Astrocyte (in vitro differentiated cells and primary cell): ENCODE data around the gene MACO1.

ENCODE experiments used
- CTCF ChIP-seq: IDR thresholded peaks from 2 replicates; pipeline ENCODE4 v1.5.1; 2011; ENCODE audit warnings: low read depth, mild to moderate bottlenecking, inconsistent platforms, low read length, moderate library complexity; ENCODE audit not compliant: insufficient read depth
- EZH2 ChIP-seq: IDR thresholded peaks from 2 replicates; pipeline ENCODE4 v1.6.1; 2012; ENCODE audit warnings: mild to moderate bottlenecking, low read length, inconsistent platforms; ENCODE audit not compliant: insufficient read depth

DNA sequence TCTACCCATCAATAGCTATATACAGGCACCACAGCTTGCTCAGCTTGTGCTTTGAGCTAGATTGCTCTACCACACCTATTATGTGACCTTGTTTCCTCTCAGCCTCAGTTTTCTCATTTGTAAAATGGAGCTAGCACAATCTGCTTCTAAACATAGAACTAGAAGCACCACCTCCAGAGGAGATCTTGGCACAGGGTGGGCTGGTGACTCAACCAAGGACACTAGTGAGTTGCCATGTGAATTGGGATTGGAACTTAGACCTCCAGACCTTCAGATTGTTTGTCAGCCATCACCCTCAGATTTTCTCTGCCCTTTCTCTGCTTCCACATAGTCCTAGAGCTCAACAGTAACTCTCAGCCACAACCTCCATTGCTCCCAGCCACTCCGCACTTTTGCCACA lies 3.0 kb upstream of the MACO1 start:
- TF ChIP-seq CTCF (no peak), EZH2 (no peak)
